Astrocyte (in vitro differentiated cells and primary cell): ENCODE results near the gene C1QTNF1.

Experiments used
- EZH2 ChIP-seq: IDR thresholded peaks from 2 replicates; pipeline ENCODE4 v1.6.1; 2012; ENCODE audit warnings: mild to moderate bottlenecking, low read length, inconsistent platforms; ENCODE audit not compliant: insufficient read depth
- TF ChIP-seq, protein P1 (sequence below): IDR thresholded peaks from 2 replicates; pipeline ENCODE4 v1.5.1; 2011; ENCODE audit warnings: low read depth, mild to moderate bottlenecking, inconsistent platforms, low read length, moderate library complexity; ENCODE audit not compliant: insufficient read depth

DNA sequence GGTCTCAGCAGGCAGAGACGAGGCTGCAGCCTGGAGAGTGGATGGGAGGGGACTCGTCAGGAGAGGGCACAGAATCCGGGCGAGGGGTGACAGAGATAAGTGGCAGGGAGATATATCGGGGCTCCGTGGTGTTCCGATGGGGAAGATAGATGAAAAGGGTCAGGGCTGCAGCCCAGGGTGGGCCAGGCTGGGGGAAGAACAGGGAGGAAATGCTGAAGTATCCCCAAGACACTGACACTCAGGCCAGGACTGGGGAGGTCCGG is 46.4 kb upstream of the C1QTNF1 start:
- TF ChIP-seq, protein P1, sequence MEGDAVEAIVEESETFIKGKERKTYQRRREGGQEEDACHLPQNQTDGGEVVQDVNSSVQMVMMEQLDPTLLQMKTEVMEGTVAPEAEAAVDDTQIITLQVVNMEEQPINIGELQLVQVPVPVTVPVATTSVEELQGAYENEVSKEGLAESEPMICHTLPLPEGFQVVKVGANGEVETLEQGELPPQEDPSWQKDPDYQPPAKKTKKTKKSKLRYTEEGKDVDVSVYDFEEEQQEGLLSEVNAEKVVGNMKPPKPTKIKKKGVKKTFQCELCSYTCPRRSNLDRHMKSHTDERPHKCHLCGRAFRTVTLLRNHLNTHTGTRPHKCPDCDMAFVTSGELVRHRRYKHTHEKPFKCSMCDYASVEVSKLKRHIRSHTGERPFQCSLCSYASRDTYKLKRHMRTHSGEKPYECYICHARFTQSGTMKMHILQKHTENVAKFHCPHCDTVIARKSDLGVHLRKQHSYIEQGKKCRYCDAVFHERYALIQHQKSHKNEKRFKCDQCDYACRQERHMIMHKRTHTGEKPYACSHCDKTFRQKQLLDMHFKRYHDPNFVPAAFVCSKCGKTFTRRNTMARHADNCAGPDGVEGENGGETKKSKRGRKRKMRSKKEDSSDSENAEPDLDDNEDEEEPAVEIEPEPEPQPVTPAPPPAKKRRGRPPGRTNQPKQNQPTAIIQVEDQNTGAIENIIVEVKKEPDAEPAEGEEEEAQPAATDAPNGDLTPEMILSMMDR, result no peak
- TF ChIP-seq EZH2, result no peak
